Measurements from ENCODE around the gene SPIC. TPM values are rescaled to one million over a fixed set of nuclear protein-coding genes. Genes with fewer than 3 reads are reported as not detected.

The SPIC gene
- total RNA-seq, 1 donor from 2014 or later = not detected

- ATAC-seq (no peak), DNase-seq (ENCODE audit: missing footprints) (no peak)
- intact Hi-C loops (cut with DNase I) = loop anchor here (10.0 kb wide), 2 partner anchors 267 to 337 kb away; partner anchors contain the start of gene GNPTAB
These were observed 23.1 kb downstream of the SPIC start for GRCh38 chr12:101498252-101498651.

DNA sequence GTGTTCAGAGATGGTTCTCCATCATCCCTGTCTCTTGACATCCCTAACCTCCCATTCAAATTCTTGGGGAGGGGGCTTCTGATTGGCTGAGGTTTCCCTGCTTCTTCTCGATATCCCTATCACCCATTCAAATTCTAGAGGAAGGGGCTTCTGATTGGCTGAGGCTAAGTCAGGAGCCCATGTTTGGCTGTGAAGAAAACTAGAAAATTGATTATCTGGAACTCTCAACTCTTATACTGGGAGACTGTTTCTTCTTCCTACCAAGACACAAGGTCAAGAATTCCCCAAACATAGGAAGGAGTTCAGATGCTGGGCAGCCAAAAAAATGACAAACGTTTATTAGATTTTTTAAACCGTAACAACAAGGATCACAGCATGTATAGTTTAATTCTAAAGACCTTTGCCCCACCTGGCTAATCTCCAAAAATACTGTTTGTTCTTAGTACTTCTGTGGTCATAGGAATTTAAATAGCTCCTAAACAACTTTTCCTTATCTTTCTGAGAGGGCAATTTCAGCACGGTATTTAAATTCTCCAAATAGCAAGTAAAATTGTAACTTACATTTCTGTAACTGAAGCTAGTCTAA, 26.4 kb downstream of the SPIC start:
- DNase-seq (ENCODE audit: missing footprints) (no peak), ATAC-seq (peak; percentile 42)
- intact Hi-C loops (cut with DNase I) = no loop called here

- DNase-seq (ENCODE audit: missing footprints) = no peak
- no peak for ATAC-seq
- intact Hi-C loops (cut with DNase I) = no loop called here
These were observed 46.0 kb downstream of the SPIC start for GRCh38 chr12:101521136-101521535.

DNA sequence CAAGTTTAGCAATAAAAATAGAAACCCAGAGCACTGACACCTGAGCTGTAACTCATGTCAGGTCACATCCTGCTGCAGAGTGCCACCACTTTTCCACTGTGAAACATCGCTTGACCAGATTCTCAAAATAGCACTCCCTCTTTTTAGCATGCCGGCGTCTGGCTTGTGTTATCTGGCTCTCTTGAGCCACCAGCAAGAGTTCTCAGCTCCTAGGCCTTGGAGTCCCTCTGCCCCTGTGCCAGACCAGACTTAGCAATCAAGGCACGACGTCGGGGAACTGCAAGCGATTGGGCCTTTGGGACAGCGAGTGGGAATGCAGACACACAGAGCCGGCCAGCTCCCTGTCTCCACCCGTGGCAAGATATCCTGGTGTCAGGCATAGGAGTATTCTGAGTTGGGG, 52.5 kb downstream of the SPIC start:
- intact Hi-C loops (cut with DNase I) = no loop called here
- DNase-seq (ENCODE audit: missing footprints) (peak; percentile 68), ATAC-seq (peak; percentile 83)

DNA sequence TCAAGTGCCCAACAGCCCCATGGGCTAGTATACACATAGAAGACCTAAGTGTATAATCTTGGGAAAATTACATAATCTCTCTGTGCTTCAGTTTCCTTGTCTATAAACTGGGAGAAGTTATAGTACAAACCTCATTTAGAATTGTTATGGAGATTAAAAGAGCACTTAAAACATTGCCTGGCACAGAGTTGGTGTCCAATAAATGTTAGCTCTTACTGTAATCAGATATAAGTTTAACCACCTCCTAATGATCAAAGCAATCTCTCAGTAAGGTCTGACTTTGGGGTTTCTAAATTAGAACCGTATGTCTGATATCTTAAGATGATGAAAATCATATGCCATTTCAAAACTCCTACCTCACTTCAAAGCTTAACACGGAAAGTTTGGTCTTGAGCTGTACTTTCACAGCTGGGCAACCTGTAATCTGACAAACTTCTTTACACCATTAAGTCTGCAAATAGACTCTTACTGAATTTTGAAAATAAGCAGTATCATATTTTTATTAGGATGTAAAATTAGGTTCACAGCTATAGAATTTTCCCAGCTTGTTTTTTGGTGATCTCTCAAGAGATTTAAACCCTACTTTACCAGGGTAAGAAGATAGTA, 61.0 kb downstream of the SPIC start:
- no peak for ATAC-seq
- intact Hi-C loops (cut with DNase I) = no loop called here

More for the DNA sequence above, 61.0 kb downstream of the SPIC start:
- no peak for DNase-seq (ENCODE audit: missing footprints)

Other genes starting within 250 kb of the SPIC start
- gene UTP20, start 195.2 kb upstream of the SPIC start, total RNA-seq = 5.7 TPM
- 96.0 TPM for gene ARL1, start 67.6 kb upstream of the SPIC start, total RNA-seq
- gene MYBPC1, start 119.6 kb downstream of the SPIC start, total RNA-seq = 7.3 TPM
- 128 TPM for gene CHPT1, start 222.3 kb downstream of the SPIC start, total RNA-seq

Measured in Right ventricle myocardium inferior (tissue), 1 donor.